ENCODE data around the gene BMP7.
"Not testable (repeated sequence)": the region's sequence is repeated elsewhere in the genome, so short reads cannot be mapped to it uniquely, and the experiment has no call there.

Gene BMP7

DNA sequence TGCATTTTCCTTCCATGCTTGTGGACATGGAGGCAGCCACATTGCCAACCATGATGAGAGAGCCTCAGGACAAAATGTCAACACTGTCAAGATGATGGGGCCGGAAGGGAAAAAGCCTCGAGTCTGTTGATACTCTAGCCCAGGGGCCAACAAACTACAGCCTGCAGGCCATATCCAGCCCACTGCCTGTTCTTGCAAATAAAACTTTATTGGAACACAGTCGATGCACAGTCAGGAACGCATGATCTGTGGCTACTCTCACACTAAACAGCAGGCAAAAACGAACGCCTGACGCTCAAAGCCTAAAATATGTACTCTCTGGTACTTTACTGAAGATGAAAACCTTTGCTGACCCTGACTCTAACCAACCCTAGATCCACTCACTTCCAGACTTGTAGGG, 72.3 kb downstream of the BMP7 start:
- no peak for DNase-seq (ENCODE audit: low read depth, low spot score)

DNA sequence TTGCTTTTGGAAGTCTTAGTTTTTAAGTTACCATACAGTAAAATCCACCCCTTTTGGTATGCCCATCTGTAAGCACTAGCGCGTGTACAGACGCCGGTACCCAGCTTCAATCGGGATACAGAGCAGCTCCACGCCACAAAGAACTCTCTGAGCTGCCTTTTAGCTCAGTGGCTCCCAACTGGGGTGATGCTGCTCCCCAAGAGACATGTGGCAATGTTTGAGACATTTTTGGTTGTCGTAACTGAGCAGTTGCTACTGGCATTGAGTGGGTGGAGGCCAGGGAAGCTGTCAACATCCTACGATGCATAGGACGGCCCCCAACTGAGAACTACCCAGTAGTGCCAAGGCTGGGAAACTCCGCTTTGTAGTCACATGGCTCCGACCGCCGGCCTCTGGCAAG, 73.3 kb downstream of the BMP7 start:
- DNase-seq (ENCODE audit: low read depth, low spot score), result no peak

DNA sequence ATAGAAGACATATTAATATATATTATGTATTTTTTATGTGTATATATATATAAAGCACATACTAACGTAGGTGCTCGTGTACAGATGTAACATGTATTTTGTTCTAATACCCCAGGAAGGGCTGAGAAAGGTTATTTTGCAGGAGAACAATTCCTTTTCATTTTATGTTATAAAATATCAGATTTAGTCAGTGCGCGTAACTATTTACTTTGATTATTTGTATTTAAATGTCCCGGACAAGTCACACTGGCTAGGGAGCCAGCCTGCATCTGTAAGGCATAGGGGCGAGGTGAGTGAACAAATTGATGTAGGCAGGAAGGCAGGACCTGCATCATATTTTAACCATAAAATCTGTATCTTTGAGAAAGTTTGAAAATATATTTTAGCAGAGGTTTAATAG, 74.1 kb downstream of the BMP7 start:
- DNase-seq (ENCODE audit: low read depth, low spot score), result no peak

DNA sequence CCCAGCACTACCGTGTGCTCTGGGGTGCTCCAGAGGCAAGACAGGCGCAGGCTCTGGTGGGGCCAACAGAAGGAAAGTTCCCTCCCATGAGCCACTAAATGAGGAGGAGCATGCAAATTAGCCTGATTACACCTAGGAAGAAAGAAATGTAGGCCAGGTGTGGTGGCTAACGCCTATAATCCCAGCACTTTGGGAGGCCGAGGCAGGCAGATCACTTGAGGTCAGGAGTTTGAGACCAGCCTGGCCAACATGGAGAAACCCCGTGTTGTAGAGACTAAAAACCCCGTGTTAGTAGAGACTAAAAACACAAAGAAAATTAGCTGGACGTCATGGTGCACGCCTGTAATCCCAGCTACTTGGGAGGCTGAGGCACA, 75.2 kb downstream of the BMP7 start:
- DNase-seq (ENCODE audit: low read depth, low spot score), result not testable (repeated sequence)

DNA sequence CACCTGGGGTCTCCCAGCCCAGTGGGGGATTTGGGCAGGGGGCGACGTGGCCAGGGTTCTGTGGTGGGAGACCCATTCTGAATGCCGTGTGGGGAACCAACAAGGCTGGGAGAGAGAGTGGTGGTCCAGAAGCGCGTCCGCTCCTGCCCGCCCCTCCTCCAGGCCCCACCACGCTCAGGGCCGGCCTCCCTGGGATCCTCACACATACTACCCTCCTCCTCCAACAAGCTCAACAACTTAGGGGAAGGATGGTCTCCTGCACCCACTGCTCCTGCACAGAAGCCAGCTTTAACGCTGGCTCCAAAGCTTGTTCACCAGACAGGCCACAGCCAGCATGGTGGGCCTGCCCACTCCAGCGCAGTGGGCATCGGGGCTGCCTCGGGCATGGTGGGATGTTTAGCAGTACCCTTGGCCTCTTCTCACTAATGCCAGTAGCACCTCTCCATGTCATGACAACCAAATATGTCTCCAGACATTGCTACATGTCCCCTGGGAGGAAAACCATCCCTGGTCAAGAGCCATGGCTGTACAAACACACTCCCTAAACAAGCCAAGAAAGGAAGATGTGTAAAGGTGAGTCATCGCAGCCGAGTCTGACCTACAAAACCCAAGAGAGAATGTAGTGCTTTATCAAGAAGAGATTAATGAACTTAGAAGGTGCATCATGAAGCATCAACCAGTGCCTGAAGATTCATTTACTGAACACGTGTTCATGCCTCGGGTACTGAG, 75.7 kb downstream of the BMP7 start:
- DNase-seq (ENCODE audit: low read depth, low spot score), result no peak

DNA sequence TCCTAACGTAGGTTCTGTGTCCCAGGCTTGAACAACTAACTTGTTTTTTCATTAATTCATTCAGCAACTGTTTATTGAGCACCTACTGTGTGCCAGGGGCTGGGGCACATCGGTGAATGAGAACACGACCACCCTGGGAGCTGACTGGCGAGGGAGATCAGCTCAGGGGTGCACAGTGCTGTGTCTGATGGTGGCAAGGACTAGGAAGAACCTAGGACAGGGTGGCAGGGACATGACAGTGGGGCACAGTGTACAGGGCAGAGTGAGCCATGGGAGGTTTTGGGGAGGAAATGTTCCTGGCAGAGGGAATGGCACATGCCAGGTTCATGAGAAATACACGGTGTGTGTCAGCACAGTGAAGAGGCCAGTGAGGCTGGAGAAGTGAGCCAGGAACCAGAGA, 76.7 kb downstream of the BMP7 start:
- no peak for DNase-seq (ENCODE audit: low read depth, low spot score)

DNA sequence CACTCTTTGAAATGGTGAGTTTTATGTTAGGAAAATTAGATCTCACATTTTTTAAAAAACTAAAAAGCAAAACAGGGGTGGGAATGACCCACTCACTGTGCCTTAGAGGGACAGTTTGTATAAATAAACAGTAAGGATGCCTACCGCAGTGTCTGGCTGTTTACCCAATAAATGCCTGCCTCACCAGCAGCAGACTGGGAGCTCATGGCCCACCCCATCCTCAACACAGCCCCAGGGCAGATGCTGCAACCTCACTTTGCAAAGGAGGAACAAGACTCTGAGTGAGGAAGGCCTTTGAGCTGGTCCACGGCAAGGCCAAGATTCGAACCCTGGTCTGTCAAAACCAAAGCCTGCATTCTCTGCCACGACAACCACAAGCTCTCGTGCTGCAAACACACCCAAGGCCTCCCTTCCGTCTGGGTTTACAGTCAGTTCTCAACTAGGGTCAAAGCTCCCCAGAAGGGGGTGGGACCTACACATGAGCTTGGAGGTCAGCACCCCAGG, 77.8 kb downstream of the BMP7 start:
- DNase-seq (ENCODE audit: low read depth, low spot score), result no peak

DNA sequence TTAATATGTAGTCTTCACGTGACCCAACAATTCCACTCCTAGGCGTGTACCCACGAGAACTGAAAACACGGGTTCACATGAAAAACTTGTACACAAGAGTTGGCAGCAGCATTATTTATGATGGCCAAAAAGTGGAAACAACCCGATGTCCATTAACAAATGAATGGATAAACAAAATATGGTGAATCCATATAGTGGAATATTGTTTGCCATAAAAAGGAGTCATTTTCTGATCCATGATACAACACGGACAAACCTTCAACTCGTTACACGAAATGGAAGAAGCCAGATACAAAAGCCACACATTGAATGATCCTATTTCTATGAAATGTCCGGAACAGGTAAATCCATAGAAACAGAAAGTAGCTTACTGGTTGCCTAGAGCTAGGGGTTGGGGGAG, 78.4 kb downstream of the BMP7 start:
- DNase-seq (ENCODE audit: low read depth, low spot score), result no peak

DNA sequence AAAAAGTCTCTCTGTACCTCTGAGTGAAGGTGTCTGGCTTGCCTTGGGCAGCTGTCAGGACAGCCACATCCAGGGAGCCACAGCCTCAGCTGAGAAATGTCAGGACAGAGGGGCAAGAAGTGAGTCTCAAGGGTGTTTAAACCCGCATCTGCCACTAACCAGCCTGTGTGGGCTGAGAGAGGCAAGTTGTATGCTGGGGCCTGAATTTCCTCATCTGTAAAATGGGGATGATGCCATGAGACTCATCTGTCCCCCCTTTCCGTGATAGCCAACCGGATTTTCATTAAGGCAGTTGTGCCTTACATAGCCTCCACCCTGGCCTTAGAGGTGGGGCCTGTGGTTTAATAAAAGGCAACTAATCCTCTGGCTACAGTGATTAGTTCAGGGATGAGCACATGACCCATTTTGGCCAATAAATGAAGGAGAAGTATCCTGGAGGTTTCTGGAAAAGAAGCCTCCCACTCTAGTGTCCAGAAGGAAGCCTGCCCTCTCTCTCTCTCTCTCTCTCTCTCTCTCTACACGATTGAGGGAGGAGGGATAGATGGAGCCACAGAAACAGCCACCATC, 79.3 kb downstream of the BMP7 start:
- no peak for DNase-seq (ENCODE audit: low read depth, low spot score)

DNA sequence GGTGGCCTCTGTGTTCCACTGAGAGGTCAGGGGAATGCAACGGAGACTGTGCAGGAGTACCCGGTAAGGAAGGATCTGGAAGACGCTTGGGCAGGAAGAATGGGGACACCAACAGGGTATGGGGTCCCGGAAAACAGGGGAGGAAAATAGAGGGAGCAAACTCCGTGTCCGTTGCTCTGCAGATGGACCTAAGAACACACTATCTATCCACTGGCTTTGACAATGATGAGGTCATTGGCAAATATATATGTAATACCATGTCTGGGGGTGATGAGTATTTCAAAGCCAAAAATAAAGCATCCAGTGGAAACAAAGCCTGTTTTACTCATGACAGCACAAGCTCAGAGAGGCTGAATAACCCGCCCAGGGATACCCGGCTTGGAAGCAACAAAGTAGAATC, 80.2 kb downstream of the BMP7 start:
- no peak for DNase-seq (ENCODE audit: low read depth, low spot score)

DNA sequence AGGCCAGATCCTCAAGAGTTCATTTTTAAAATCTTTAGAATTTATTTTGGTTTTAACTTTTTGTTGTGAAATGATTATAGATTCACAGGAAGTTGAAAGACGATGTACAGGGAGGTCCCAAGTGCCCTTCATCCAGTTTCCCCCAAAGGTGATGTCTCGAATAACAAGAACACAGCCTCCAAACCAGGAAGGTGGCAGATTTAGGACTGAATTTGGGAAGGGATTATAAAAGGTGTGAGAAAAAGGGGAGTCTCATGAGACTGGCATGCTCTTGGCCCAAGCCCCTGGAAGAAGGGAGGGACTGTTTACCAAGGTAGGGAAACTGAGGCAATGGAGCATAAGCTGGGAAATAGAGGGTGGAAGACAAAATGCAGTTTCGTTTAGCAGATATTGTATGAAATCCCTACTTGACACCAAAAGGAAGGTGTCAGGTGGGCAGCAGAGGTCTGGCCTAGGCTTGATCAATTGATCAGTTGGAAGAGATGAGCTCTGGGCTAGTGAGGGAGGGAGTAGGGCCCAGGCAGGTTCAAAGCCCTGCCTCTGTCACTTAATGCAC, 81.2 kb downstream of the BMP7 start:
- DNase-seq (ENCODE audit: low read depth, low spot score), result no peak

DNA sequence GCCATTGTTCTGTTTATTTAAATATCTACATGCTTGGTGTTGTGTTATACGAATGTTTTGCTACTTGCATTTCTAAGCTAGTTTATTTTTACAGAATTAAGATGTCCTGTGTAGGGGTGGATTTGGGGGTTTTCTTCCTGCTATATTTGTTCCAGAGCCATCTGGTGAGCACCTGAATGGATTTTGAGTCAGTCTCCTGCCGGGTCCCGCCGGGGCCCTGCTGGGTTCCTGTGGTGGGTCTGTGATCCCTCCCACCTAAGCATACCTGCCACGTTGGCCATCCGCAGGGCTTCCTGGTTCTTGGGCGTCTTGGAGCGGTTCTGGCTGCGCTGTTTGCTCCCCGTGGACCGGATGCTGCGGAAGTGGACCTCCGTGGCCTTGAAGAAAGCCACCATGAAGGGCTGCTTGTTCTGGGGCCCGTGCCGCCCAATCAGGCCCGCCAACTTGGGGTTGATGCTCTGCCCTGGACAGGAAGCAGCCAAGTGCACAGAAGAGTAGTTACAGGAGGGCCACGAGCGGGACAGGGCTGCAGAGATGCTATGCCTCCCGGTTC, 82.9 kb downstream of the BMP7 start:
- no peak for DNase-seq (ENCODE audit: low read depth, low spot score)

DNA sequence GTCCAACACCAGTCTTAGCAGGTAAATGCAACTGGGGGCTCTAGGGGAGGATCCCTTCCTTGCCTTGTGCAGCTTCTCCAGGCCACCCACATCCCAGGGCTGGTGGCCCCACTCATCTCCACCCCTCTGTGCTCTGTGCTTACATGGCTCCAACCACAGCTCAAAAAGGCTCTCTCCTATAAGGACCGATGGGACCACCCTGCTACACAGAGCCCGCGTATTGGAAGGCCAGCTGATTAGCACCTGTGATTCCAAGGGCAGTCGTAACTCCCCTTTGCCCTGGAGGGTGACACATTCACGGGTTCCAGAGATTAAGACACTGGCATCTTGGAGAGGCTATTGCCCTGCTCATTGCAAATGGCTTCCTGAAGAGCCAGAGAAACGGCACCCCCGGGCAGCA, 84.8 kb downstream of the BMP7 start:
- no peak for DNase-seq (ENCODE audit: low read depth, low spot score)

DNA sequence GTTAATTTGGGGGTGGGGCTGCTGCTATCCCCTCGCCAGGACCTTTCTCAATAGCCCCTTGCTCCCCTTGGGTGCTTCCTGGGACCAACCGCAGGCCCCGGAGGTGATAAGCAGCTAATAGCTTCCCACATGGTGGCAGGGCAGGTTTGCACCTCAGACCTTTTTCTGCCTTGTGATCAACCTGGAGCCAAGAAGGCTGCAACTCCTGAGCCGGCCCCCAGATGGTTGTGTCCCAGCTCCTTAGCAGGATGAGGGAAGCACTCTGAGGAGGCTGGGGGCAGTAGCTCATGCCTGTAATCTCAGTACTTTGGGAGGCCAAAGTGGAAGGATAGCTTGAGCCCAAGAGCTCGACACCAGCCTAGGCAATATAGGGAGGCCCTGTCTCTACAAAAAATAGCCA, 85.5 kb downstream of the BMP7 start:
- no peak for DNase-seq (ENCODE audit: low read depth, low spot score)

DNA sequence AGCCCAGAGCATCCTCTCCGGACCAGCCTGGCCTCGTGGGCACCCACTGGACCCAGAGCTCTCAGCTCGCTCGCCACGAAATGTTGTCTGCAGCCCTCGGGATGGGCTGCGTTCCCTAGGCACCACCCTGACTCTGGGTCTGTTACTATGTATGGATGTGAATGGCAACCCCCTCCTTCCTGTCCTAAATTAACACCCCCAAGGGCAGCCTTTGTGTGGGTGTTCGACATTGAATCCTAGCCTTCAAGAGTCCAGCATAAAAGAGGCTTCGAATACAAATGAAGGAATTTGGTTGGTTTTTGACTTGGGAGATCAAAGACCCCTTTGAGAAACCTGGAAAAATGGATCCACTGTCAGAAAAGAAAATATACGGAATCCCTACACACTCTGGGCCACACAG, 86.1 kb downstream of the BMP7 start:
- DNase-seq (ENCODE audit: low read depth, low spot score), result no peak

DNA sequence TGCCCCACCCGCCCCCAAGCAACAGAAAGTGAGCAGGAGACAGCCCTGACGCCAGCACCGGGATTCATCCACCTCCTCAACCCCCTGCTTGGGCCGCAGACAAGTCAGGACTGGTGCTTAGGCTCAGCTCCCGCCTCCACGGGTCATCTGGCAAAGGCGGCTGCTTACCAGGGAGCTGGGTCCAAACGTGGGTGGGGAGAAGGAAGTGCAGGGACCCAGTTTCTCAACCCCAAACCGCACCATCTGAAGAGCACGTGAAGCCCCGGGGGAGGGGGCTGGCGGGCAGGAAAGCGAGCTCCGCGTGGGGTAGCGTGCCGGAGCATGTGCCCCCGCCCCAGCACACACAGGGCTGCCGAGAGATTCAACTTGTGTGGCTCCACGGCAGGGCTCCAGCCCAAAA, 87.2 kb downstream of the BMP7 start:
- no peak for DNase-seq (ENCODE audit: low read depth, low spot score)

DNA sequence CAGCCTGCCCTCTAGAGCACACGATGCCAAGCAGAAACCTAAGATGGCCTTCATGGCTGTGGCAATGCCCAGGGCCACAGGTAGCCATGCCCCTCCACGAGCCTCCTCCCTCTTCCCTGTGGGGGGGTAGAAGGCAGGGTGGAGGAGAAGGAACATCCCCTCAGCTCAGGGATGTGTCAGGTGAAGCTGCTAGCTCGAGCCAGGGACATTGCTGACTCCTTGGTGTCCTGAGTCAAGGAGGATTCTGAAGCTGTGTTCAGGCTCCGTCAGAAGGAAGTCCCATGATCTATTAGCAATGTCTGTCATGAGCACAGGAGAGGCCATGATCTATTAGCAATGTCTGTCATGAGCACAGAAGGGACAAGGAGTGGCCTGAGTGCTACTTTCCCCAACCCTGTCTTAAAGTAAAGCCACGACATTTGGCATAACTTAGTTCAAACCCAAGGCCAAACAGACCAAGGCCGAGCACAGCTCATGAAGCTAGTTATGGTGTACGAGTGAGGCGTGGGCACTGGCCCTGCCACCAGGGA, 87.8 kb downstream of the BMP7 start:
- no peak for DNase-seq (ENCODE audit: low read depth, low spot score)

DNA sequence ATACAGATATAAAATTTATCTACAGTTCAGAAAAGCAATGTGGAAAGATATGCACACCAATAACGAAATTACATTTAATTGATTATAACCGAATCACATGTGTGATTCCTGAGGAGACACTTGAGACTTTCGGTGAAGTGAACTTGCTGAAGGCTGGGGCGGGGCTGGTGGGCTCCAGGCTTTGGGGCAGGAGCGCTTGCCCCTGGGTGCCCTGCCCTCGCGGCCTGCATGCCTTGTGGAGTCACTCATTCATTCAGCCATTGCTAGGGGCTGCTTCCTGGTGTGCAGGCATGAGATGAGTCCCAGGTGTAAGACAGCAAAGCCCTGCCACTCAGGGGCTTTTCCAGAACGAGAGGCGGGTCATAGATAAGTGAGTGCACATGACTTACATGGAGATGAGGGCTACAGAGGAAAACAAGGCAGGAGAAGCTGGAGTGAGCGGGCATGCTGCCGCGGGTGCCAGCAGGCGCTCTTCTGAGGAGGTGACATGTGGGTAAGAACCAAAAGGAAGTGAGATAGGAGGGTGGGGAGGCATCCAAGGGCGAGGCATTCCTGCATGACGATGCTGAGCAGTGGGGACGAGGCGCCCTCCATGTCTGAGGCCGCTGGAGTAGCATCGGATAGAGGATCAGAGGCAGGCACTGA, 88.7 kb downstream of the BMP7 start:
- no peak for DNase-seq (ENCODE audit: low read depth, low spot score)

DNA sequence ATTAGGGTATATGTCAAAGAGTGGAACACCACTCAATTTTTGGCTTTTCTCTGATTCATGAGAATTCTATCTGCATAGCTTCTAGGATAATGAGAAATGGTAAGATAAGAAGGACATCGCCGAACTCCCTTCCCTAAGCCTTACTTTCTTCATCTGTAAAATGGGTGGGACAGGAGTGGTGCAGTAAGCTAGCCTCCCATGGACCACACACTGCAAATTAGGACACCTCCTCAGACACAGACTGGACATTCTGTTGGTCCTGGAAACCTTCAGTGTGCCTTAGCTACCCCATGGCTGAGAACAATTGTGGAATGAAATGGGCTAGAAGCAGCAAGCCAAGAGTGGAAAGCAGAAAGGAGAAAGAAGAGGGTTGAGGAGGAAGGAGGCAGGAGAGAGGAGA, 89.6 kb downstream of the BMP7 start:
- DNase-seq (ENCODE audit: low read depth, low spot score), result no peak

DNA sequence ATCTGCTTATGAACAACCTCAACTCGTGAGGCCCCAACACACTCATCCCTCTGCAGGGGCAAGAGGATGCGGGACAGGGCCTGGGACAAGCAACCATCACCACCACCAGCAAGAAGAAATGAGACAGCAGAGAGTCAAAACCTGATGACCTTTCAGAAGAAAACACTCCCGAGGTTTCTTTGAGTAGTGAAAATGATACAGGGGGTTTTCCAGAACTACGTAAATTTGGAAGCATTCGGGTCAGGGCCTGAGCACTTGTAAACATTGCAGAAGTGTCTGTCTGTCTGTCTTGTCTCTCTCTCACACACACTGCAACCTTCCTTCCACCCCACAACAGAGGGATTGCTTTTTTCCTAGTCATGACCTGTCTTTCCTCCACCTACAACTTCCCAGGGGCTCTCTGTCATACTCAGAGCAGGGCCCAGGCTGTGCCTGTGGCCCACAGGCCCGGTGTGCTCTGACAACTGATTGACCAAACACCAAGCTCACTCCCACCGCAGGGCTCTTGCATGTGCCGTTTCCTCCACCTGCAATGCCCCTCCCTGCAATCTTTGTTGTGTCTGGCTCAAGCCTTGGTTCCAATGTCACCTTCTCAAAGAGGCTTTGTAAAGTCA, 90.9 kb downstream of the BMP7 start:
- no peak for DNase-seq (ENCODE audit: low read depth, low spot score)

DNA sequence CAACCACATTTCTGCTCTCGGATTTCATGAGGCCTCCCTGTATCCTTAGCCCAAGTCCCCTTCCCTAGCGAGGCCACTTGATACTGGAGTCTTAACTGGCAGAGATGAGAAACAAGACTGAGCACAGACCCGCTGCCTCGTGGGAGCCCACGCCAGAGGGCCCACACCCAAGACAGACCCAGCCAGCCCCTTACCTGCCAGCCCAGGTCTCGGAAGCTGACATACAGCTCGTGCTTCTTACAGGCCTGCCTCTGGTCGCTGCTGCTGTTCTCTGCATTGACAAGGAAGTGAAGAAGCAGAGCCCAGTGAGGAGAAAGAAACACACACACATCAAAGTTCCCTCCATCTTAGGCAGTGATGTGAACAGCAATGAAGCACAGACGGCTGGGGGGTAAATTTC, 91.7 kb downstream of the BMP7 start:
- DNase-seq (ENCODE audit: low read depth, low spot score), result no peak

DNA sequence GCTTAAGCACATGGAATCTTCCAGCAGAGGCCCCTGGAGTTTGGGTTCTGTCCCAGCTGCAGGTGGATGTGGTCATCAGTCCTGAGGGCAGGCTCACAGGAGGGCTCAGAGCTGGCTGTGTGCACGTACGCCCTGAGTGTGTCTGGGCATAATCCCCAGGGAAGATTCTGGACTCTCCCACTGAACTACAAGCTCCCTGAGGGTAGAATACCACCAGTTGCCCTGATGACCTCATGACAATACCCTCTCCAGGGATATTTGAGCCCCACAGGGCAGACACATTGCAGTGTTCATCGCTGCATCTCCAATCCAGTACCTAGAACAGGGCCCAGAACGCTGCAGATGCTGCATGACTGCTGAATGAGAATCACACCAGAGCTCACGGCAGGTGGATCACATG, 92.5 kb downstream of the BMP7 start:
- no peak for DNase-seq (ENCODE audit: low read depth, low spot score)

All from brain pericyte (primary cell).